ENCODE measurements around the gene TSPAN9.

- no peak for TF ChIP-seq EZH2 (IDR thresholded peaks at IDR 0.05; ENCODE audit: low read depth, unreplicated experiment)
- no peak for TF ChIP-seq NANOG (IDR thresholded peaks at IDR 0.05; ENCODE audit: borderline replicate concordance)
- no peak for TF ChIP-seq CTCF (conservative IDR thresholded peaks at IDR 0.05; ENCODE audit: low read depth in 2 of 2)
- no peak for TF ChIP-seq CREB1 (CRISPR knock-in tag; IDR thresholded peaks at IDR 0.05; ENCODE audit: low read depth)
These were observed 27.4 kb upstream of the TSPAN9 start for GRCh38 chr12:3049611-3050249.
